Measurements from ENCODE around the gene LHPP.

LHPP gene

DNA sequence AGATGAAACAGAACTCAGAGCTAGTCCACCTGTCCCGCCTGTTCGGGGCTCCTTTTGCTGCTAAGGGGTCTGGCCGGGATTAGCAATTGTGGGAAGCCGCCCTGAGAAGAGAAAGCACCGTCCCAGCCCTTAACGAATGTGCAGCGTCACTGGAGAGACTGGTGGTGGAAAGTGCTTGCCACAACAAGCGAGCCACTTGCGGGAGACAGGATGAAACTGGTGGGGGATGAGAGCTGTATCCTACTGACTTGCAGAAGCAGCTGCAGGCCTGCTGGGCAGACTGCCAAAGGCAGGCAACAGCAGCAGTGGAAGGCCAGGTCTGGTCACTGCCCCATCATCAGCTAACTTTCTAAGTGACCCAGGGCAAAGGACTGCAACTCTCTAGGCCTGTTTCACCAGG is 187.1 kb downstream of the LHPP start:
- DNase-seq, result peak; percentile 10

- no peak for DNase-seq
These were observed 187.6 kb downstream of the LHPP start for GRCh38 chr10:124649214-124649613.

- DNase-seq, result no peak
These were observed 188.6 kb downstream of the LHPP start for GRCh38 chr10:124650263-124650662.

DNA sequence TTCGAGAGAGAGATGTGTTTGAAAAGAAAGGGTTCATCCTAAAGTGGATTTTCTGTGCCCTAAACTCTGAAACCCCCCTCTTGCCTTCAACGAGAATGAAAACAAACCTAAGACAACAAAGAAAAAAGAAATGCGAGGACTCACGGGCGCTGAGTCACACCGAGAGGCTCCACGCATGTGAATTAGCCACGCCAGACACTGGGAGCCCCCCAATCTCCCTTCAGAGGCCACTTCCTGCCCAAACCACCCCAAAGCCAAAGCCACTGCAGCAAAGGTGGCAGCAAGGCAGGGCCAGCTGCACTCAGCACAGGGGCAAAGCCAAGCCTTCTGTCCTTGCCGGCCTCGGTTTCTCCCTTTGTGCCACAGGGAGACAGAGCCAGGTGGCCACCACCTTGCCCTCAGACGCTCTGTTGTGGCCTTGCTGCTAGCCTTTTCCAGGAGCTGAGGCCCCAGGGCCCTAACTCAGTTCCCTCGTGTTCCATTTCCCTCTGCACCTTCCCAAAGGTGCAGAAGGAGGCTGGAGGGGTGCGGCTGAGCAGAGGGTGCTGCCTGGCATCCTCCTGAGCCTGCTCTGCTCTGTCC is 189.3 kb downstream of the LHPP start:
- no peak for DNase-seq

- no peak for DNase-seq
These were observed 189.8 kb downstream of the LHPP start for GRCh38 chr10:124651402-124651891.

GRCh38 chr10:124652200-124652599 is 190.6 kb downstream of the LHPP start:
- DNase-seq, result no peak

GRCh38 chr10:124652701-124653100 is 191.1 kb downstream of the LHPP start:
- no peak for DNase-seq

- DNase-seq, result no peak
These were observed 191.7 kb downstream of the LHPP start for GRCh38 chr10:124653311-124653710.

DNA sequence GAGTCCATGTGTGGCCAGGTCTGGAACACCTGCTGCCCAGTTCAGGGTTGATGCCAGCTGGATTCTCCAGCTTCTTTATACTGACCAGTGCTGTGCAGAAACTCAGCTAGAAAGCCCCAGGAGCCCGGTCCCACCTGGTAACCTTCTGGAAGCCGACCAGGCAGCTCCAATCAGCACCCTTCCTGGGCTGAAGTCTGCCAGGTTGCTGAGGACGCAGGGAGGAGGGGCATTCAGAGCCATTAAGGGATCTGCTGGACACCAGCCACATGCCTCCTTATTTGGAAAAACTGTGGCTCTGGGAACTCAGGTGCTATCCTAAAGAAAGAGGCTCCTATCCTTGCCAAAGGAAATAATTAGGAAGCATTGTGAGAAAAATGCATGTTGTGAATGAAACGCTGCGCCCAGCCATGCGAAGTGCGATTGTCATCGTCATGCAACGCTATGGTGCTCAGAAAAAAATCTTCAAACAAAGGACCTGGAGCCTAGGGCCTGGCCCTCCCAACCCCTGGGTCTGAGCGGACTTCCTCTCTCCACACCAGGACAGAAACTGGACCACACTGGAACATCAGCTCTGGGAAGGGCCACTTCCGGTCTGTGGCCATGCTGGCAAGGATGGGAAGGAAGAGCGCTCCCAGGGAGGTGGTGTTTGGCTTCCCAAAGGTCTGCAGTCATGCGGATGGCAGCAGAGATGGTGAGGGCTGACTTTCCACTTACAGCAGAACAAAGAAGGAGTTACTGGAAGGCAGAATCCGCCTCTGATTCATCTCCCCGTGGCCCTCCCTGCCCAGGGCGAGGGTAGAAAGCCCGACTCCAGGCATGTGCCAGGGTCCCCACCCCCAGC is 192.4 kb downstream of the LHPP start:
- no peak for DNase-seq

DNA sequence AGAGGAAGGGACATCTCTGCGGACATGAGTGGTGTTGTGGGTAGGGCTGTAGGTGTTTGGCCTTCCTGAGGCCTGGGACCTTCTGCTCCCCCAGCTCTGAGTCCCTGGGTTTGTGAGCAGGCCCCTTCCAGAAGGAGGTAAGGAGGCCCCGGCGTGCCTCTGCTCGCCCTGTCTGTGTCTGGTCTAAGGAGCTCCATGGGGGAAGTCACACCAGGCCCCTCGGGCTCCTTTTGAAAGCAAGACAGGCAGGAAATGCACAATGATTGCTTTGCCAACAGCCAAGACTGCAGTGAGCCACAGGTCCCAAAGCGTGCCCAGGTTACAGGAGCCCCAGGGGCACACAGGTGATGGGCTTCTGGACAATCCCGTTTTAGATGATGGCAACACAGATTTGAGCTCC is 193.1 kb downstream of the LHPP start:
- no peak for DNase-seq

DNA sequence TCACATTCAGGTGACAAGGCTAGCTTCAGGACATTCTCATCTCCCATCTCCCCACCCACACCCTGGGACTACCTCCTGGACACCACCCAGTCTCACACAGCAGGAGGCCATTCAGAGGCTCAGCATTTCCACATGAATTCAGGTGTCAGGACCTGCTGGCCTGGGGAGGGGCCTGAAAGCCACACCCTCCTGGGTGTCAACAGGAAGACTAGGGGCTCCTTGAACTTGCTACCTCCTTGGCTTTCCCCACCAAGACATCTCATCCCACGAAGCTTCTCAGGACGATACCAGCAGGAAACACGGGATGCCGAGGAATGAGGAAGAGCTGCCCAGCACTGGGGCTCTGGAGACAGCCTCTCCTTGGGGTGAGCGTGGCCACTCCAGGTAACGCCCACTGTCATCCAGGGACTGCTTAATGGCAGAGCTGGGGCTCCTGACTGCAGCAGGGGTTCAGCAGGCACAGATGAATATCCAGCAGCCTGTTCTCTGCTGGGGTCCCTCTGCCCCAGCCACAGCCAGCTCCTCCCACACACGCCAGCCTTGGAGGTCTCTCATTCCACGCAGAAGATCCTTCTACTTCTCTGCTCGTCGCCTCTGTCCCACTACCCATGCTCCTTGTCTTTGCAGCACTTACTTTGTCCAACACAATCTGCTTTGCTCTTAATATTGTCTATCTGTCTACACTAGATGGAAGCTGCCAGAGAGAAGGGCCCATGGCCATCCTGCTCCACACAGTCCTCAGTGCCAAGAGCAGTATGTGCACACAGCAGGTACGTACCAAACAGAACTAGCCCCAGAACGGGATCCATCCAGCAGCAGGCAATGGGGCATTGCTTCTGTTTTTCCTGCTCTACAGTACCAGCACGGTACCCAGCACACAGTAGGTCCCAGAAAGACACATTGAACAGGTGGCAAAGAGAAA is 193.8 kb downstream of the LHPP start:
- DNase-seq, result no peak

- DNase-seq, result no peak
These were observed 194.5 kb downstream of the LHPP start for GRCh38 chr10:124656113-124656490.

DNA sequence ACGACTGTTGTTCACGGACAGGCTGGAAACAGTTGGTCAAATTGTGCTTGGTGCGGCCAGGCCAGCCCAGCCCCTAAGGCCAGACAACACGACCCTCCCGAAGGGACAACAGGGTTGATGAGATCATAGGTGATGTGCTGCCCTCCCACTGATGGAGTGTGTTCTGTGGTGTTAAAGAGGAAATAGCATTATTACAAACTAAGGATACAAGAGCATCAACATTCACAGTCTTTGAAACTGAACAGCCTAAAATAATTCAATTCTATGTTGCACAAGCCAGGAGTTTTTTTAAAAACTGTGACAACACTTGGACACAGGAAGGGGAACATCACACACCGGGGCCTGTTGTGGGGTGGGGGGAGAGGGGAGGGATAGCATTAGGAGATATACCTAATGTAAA is 194.9 kb downstream of the LHPP start:
- DNase-seq, result no peak

DNA sequence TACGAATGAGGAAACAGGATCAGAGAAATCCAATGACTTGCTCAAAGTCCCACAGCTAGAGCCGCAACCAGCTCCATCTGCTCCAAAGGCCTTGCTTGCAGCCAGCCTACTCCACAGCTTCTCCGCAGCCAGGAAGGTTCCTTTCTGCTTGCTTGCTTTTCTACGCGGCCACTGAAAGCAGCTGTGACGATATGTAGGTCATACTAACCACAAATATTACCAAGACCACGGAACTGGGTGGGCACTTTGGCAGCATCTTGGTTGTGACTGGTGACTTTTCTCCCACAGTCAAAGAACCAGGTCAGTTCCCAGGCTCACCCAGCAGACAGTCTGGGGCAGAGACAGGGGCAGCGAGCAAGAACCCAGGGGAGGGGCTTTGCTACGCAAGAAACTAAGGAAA is 196.2 kb downstream of the LHPP start:
- DNase-seq, result no peak

DNA sequence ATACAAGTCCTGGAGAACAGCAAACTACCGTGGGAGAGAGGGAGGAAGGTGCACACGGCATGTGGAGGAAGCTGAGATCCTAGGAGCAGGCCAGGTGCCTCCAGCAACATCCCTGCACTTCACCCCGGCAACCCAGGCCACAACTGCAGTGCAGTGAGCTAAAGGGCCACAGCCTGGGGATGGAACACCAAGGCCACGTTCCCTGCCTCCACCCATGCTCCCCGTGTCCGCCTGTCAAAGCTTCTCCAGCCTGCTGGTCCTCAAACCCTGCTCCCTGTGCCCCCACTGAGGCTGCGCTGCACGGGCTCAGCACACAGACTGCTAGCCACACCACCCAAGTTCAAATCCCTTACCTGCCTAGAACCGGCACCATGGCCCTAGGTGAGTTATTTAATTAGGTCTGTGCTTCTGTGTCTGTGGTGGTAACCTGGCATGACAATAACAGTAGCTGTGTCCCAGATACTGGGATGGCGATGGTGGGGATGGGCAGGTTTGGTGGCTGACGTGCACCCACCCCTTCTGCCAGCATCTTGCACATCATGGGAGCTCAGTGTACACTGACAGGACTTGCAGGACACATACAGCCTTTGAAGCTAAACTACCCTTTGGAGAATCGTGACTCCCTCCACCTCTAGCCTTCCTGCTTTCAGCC is 197.1 kb downstream of the LHPP start:
- no peak for DNase-seq

- DNase-seq, result no peak
These were observed 197.8 kb downstream of the LHPP start for GRCh38 chr10:124659380-124659779.

- no peak for DNase-seq
These were observed 198.9 kb downstream of the LHPP start for GRCh38 chr10:124660404-124661125.

DNA sequence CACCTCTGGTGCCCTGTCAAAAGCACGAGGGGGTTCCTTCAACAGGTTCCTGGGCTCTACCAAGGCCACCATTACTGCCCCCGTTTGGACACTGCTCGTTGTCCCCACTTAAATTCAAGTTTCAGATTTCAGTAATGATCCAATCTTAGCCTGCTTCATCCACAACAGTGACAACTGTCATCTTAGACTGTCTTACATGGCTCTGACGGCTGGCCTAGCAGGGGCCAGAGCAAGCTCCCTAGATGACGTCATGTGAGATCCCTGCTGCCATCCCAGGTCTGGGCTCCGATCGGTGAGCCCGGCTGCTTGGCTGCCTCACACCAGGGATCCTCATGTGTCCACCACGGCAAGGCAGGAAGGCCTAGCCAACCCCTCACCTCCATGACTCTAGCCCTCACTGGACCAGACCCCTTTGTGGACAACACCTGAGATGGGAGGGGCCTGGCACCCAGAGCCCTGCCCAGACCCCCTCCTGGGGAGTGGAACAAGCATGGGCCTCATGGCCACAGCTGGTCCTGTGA is 200.1 kb downstream of the LHPP start:
- no peak for DNase-seq

GRCh38 chr10:124663228-124663627 is 201.6 kb downstream of the LHPP start:
- DNase-seq, result no peak
